ENCODE data around the gene SPINK1.
"Not testable (repeated sequence)": the region's sequence is repeated elsewhere in the genome, so short reads cannot be mapped to it uniquely, and the experiment has no call there.

The SPINK1 gene

DNA sequence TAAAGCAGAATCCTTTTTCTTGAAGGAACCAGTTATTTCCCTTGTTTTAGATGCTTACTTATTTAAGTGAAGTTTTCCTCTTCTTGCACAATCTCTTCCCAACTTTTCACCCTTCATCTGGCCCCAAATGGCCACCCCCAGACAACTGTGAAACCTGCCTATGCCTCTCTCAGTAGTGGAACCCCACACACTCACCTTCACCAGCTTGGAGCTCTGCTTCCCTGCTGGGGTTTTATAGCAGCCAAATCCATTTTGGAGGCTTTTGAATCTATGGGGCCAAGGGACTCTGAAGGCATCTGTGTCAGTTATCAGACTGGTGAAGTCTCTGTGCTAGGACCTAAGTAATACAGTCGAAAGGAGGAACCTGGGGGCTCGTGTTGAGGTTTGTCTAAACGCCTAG, 22.9 kb upstream of the SPINK1 start:
- no peak for DNase-seq

DNA sequence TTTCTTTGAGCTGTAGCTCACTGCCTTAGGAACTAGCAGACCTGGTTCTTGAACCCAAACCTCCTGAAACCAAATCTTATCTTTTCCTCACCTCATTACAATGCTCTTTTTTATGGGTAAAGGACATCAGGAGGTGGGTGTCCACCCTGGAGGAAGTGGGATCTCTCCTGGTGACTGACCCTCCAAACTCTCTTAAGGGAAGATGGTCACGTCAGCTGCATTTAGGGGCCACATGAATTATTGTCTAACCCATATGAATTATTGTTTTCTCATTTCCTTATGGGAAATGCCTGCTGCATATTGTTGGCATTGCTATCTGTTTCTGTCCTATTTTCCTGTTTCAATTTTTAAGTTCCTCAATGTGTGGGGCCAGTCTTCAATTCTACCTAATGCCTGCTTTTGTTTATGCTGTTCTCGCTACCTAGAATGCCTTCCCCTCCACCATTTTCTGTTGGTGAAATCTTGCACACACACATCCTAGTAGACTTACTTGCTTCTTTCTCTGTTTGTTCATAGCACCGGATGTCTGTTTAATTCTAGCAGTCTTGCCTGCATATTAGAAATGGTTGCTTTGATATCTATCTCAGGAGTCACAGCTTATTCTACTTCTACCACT, 22.0 kb upstream of the SPINK1 start:
- no peak for DNase-seq

DNA sequence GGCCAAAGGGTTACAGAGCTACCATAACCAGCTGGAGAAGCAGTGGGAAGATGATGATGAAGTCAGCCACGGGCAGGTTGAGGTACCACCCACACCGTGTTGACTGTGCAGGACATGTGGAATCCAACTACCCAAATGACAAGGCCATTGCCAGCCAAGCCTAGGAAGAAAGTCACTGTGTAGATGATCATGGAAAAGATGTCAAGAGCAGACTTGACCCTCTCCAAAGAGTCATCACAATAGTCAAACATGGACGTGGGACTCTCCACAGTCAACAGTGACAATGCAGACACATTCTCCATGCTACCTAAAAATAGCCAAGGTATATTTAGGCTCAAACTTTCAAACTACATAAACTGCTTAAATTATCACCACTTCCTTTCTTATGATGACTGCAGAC, 20.9 kb upstream of the SPINK1 start:
- DNase-seq: no peak

- DNase-seq: no peak
Measured at GRCh38 chr5:147851578-147851977, 20.1 kb upstream of the SPINK1 start.

DNA sequence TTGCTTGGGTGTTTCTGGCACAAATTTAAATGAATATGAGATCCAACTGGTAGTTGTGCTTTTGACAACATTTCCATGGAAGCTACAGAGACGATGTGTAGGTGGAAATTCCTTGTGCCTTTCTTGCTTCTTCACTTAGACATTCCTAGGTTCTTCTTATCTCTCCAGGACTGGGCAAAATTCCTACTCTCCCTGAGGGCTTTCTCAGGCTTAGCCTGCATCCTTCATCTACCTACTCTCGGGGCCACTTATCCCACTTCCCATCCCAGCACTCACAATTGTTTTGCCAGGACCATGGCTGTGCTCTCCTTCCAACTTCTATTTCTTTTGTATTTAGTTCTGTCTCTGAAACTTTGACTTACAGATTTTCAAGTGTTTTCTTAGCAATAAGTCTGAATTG, 17.8 kb upstream of the SPINK1 start:
- DNase-seq: no peak

GRCh38 chr5:147845618-147846017, 14.1 kb upstream of the SPINK1 start:
- no peak for DNase-seq

DNA sequence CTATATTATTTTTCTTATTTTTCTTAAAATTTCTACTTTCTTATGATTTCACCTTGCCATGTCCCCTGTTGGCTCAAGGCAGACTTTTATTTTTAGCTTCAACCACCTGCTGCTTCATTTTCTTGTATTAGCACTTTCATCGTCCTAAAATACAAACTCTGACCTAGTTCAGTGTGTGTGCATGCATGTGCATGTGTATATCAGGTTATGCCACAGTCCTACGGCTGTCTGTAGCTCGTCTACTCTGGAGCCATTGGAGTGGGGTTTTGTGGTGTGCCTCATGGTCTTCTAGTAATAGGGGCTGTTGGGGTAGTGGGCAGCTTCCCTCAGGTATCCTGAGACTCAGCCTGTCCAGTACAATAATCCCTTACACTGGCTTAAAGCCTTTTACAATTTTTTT, 13.4 kb upstream of the SPINK1 start:
- DNase-seq: no peak

- DNase-seq: no peak
Measured at GRCh38 chr5:147842869-147843268, 11.4 kb upstream of the SPINK1 start.

DNA sequence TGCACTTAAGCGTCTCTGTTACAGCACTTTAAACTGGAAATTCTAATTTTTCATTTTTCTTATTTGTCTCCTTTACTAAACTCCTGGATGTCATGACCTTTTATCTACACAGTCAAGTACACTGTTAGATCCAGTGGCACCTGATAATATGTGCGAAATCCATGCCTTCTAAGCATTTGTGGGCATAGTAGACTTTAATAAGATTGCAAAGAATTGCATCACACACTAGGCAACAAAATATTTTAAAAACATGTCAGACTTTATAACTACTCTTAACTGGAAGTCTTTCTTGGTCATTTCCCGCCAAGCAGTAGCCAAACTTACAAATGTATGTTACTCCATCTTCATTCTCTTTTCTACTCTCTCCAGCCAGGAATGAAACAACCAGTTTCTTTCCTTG, 5.0 kb upstream of the SPINK1 start:
- no peak for DNase-seq

DNA sequence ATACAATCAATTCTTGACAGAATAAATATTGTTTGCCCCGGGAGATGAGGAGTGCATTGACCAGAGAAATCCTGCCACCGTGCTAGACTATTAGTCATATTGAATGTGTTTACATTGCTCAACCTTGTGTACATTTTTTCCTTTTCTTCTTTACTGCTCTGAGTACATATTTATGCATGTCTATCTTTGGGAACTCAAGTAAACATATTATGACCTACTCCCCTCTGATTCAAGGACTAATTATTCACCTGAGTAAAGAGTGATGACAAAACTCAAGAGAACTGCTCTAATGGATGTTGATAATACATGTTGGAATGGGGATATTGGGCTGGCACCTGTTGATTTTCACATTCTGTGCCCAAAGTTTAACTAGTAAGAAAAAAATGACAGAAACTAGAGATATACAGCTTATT, 3.9 kb upstream of the SPINK1 start:
- DNase-seq: no peak

GRCh38 chr5:147832541-147832940, 1.1 kb upstream of the SPINK1 start:
- DNase-seq: no peak

- DNase-seq: no peak
Measured at GRCh38 chr5:147830035-147830434, 1.4 kb downstream of the SPINK1 start.

GRCh38 chr5:147827017-147827416, 4.5 kb downstream of the SPINK1 start:
- DNase-seq: not testable (repeated sequence)

- DNase-seq: no peak
Measured at GRCh38 chr5:147826361-147826760, 5.1 kb downstream of the SPINK1 start.

GRCh38 chr5:147822686-147823491, 8.6 kb downstream of the SPINK1 start:
- peak; percentile 9 to 43 for DNase-seq

DNA sequence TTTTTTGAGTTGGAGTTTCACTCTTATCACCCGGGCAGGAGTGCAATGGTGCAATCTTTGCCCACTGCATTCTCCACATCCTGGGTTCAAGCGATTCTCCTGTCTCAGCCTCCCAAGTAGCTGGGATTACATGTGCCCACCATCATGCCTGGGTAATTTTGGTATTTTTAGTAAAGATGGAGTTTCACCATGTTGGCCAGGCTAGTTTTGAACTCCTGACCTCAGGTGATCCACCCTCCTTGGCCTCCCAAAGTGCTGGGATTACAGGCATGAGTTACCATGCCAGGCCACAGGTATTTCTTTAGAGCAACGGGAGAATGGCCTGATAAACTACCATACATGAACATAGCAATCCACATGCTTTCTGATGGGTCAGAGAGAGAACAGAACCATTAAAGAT, 9.2 kb downstream of the SPINK1 start:
- DNase-seq: not testable (repeated sequence)

GRCh38 chr5:147821766-147822165, 9.7 kb downstream of the SPINK1 start:
- DNase-seq: no peak

GRCh38 chr5:147819261-147819770, 12.2 kb downstream of the SPINK1 start:
- DNase-seq: no peak

- no peak for DNase-seq
Measured at GRCh38 chr5:147818290-147818689, 13.2 kb downstream of the SPINK1 start.

GRCh38 chr5:147813696-147814095, 17.8 kb downstream of the SPINK1 start:
- no peak for DNase-seq

GRCh38 chr5:147809830-147810666, 21.4 kb downstream of the SPINK1 start:
- no peak for DNase-seq

DNA sequence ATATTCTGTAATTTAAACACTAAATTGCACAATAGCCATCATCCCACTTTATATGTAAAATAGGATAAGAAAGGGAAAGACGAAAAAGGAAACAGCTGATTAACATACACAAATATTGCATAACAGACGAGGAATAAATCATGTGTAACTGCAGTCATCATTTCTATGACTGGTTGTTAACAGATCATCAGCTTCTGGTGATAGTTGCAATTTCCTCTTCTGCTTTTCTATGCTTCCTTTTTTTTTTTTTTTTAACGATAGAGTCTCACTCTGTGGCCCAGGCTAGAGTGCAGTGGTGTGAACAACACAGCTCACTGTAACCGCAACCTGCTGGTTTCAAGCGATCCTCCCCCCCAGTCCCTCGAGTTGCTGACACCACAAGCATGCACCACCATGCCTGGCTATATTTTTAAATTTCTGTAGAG, 26.4 kb downstream of the SPINK1 start:
- DNase-seq: peak in 1 of 2 donors; percentile 31

DNA sequence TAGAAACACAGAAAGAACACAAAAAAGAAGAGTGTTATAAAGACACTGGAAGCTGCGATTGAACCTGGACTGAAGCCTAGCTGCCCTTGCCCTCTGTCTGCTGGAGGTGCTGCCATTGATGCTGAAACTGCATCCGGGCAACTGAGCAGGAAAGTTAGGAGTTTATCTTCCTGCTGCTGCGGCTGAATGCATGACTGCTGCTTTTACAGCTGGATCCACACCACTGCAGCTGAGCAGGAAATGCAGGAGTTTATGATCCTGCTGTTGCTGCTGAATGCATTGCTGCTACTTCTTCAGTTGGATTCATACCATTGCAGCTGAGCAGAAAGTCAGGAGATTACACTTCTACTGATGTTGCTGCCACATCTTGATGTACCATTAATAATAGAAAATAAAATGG, 27.1 kb downstream of the SPINK1 start:
- DNase-seq: no peak

Data from stimulated activated CD4-positive, alpha-beta T cell treated with anti-CD3 and anti-CD28 coated beads, Interleukin-2, amount 100 ng/mL, for 24 hours (primary cell).